Measurements from ENCODE around the gene CSF2RB. TPM values are rescaled to one million over a fixed set of nuclear protein-coding genes. Genes with fewer than 3 reads are reported as not detected.
A peak's percentile ranks its signal among the peaks of the same experiment; 100 is the strongest.

CSF2RB gene
- total RNA-seq, 2 donors from 2014 or later: not detected

DNA sequence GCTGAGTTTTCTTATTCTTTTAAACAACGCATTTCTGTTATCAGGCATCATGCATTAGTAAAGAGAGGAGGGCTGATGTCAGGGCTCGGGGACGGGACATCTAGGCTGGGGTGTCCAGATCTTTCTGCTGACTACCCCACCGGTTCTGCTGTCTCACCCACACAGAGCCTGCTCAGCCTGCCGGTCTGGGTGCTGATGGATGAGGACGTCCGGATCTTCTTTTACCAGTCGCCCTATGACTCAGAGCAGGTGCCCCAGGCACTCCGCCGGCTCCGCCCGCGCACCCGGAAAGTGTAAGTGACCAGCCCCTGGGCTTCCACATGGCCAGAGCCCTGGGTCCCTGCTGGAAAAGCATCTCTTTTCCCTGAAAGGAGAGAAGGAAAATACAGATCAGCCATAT lies 43.2 kb upstream of the CSF2RB start:
- Mint-ChIP-seq H3K9me3 (no peaks in the 10 kb centered on the region), H3K4me1 (no peaks in the 10 kb centered on the region), H3K36me3 (ENCODE audit: low read depth) (no peaks in the 10 kb centered on the region), H3K27ac (no peak overlapping the region), H3K27me3 (ENCODE audit: insufficient read depth) (peaks cover 23% of the 10 kb centered on the region), H3K4me3 (no peak overlapping the region)
- Histone ChIP-seq H3K9ac (ENCODE audit: extremely low read depth, low read length, poor library complexity, severe bottlenecking) (no peak overlapping the region), H3K27ac (ENCODE audit: low read depth, low read length) (no peak overlapping the region), H3K9me3 (ENCODE audit: control insufficient read depth, low read length) (no peaks in the 10 kb centered on the region), H3K36me3 (ENCODE audit: control insufficient read depth, insufficient read depth, low read length) (no peaks in the 10 kb centered on the region), H3K4me1 (ENCODE audit: control insufficient read depth, insufficient read depth, low read length) (no peaks in the 10 kb centered on the region), H3K4me3 (ENCODE audit: low read length) (no peak overlapping the region), H3K27me3 (ENCODE audit: control insufficient read depth, insufficient read depth, low read length, poor library complexity, severe bottlenecking) (peaks cover 5% of the 10 kb centered on the region)
- WGBS, 2 experiments (ENCODE audit: insufficient coverage in 1 of 2, insufficient read length in 1 of 2): 88 to 89% methylated on average over 11 to 14 of the region's 14 CpGs
- no peak for DNase-seq
- TF ChIP-seq, protein P1, sequence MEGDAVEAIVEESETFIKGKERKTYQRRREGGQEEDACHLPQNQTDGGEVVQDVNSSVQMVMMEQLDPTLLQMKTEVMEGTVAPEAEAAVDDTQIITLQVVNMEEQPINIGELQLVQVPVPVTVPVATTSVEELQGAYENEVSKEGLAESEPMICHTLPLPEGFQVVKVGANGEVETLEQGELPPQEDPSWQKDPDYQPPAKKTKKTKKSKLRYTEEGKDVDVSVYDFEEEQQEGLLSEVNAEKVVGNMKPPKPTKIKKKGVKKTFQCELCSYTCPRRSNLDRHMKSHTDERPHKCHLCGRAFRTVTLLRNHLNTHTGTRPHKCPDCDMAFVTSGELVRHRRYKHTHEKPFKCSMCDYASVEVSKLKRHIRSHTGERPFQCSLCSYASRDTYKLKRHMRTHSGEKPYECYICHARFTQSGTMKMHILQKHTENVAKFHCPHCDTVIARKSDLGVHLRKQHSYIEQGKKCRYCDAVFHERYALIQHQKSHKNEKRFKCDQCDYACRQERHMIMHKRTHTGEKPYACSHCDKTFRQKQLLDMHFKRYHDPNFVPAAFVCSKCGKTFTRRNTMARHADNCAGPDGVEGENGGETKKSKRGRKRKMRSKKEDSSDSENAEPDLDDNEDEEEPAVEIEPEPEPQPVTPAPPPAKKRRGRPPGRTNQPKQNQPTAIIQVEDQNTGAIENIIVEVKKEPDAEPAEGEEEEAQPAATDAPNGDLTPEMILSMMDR (conservative IDR thresholded peaks at IDR 0.05): no peak

GRCh38 chr22:36871669-36872081 lies 41.8 kb upstream of the CSF2RB start:
- DNase-seq: peak; percentile 63
- no peaks in the 10 kb centered on the region for H3K9me3 ChIP-seq (ENCODE audit: control insufficient read depth, low read length)
- H3K27me3 ChIP-seq (ENCODE audit: control insufficient read depth, insufficient read depth, low read length, poor library complexity, severe bottlenecking): peaks cover 5% of the 10 kb centered on the region
- TF ChIP-seq, protein P1 (conservative IDR thresholded peaks at IDR 0.05): peak; percentile 42
- no peaks in the 10 kb centered on the region for H3K4me1 ChIP-seq (ENCODE audit: control insufficient read depth, insufficient read depth, low read length)
- H3K4me3 Mint-ChIP-seq: no peak overlapping the region
- H3K27ac Mint-ChIP-seq: no peak overlapping the region
- no peaks in the 10 kb centered on the region for H3K4me1 Mint-ChIP-seq
- 73 to 78% methylated on average over 7 to 11 of the region's 11 CpGs for WGBS, 2 experiments (ENCODE audit: insufficient coverage in 1 of 2, insufficient read length in 1 of 2)
- H3K4me3 ChIP-seq (ENCODE audit: low read length): no peak overlapping the region
- H3K27me3 Mint-ChIP-seq (ENCODE audit: insufficient read depth): peaks cover 15% of the 10 kb centered on the region
- H3K36me3 Mint-ChIP-seq (ENCODE audit: low read depth): no peaks in the 10 kb centered on the region
- no peak overlapping the region for H3K27ac ChIP-seq (ENCODE audit: low read depth, low read length)
- H3K9ac ChIP-seq (ENCODE audit: extremely low read depth, low read length, poor library complexity, severe bottlenecking): no peak overlapping the region
- no peaks in the 10 kb centered on the region for H3K36me3 ChIP-seq (ENCODE audit: control insufficient read depth, insufficient read depth, low read length)
- no peaks in the 10 kb centered on the region for H3K9me3 Mint-ChIP-seq

- no peaks in the 10 kb centered on the region for H3K9me3 Mint-ChIP-seq
- no peak overlapping the region for H3K4me3 Mint-ChIP-seq
- Histone ChIP-seq H3K27ac (ENCODE audit: low read depth, low read length) (no peak overlapping the region), H3K9me3 (ENCODE audit: control insufficient read depth, low read length) (no peaks in the 10 kb centered on the region), H3K4me3 (ENCODE audit: low read length) (no peak overlapping the region), H3K27me3 (ENCODE audit: control insufficient read depth, insufficient read depth, low read length, poor library complexity, severe bottlenecking) (peaks cover 5% of the 10 kb centered on the region), H3K9ac (ENCODE audit: extremely low read depth, low read length, poor library complexity, severe bottlenecking) (no peak overlapping the region), H3K4me1 (ENCODE audit: control insufficient read depth, insufficient read depth, low read length) (no peaks in the 10 kb centered on the region), H3K36me3 (ENCODE audit: control insufficient read depth, insufficient read depth, low read length) (no peaks in the 10 kb centered on the region)
- no peaks in the 10 kb centered on the region for H3K4me1 Mint-ChIP-seq
- TF ChIP-seq, protein P1 (conservative IDR thresholded peaks at IDR 0.05): no peak
- H3K27ac Mint-ChIP-seq: no peak overlapping the region
- 96 to 97% methylated on average over 2 to 3 of the region's 3 CpGs for WGBS, 2 experiments (ENCODE audit: insufficient coverage in 1 of 2, insufficient read length in 1 of 2)
- peaks cover 11% of the 10 kb centered on the region for H3K27me3 Mint-ChIP-seq (ENCODE audit: insufficient read depth)
- no peaks in the 10 kb centered on the region for H3K36me3 Mint-ChIP-seq (ENCODE audit: low read depth)
- no peak for DNase-seq
These were observed 41.3 kb upstream of the CSF2RB start for GRCh38 chr22:36872084-36872483.
